Fibroblast of skin of right quadriceps (primary cell): ENCODE data around the gene DNAH17.

Experiments
- DNase-seq: peaks from one replicate; pipeline ENCODE4 v3.0.0-alpha.2; 2013

Gene DNAH17

DNA sequence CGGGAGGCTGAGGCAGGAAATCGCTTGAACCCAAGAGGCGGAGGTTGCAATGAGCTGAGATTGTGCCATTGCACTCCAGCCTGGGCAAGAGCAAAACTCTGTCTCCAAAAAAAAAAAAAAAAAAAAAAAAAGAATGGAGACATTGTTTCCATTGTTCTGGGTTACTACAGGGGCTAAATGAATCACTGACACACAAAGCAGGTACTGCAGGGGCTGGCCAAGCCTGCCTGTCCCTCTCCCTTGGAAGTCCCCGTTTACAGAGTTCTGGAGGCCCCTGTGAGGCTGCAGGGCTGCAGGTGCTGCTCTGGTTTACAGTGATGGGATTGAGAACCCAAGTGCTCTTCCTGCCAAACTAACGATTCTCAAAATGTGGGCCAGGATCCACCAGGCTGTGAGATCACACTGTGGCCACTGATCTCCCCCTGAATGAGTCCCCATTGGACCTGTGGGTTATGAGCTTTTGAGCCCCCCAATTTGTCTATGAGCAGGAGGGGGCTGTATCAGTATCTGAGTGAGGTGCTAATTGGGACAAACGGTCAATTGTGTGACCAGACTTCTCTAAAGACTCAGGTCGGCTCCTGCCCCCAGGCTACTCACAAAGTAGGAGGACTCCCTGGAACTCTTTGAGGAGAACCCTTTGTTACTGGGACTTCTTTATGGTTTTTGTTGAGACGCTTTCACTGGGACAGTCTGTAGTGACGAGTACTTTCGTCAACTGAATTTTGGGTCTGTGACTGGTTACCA is 39.0 kb downstream of the DNAH17 start:
- no peak for DNase-seq

DNA sequence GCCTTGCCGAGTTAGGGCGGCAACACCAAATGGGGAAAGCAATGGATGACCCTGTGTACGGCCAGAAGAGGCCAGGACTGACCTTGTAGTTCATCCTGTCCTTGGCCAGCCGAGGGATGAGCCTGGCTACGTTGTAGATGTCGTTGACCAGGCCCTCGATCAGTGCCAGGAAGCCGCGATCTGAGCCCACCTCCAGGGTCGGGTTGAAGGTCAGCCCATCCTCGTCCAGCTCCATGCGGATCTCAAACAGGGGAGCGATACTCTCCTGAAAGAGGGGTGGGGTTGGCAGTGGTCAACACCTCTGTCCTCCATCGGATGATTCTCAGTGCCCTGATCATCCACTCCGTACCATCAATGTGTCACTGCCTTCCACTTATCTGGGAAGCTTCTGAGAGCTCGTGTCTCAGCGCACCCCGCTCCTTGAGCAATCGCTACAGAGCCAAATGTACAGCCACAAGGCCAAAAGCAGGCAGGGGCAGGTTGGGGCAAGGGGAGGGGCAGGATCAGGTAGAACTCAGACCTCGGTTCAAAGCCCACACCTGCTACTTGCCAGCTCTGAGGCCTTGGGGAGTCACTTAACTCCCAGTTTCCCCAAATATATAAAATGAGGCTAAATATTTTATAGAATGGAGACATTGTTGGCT is 39.9 kb downstream of the DNAH17 start:
- DNase-seq, result no peak

DNA sequence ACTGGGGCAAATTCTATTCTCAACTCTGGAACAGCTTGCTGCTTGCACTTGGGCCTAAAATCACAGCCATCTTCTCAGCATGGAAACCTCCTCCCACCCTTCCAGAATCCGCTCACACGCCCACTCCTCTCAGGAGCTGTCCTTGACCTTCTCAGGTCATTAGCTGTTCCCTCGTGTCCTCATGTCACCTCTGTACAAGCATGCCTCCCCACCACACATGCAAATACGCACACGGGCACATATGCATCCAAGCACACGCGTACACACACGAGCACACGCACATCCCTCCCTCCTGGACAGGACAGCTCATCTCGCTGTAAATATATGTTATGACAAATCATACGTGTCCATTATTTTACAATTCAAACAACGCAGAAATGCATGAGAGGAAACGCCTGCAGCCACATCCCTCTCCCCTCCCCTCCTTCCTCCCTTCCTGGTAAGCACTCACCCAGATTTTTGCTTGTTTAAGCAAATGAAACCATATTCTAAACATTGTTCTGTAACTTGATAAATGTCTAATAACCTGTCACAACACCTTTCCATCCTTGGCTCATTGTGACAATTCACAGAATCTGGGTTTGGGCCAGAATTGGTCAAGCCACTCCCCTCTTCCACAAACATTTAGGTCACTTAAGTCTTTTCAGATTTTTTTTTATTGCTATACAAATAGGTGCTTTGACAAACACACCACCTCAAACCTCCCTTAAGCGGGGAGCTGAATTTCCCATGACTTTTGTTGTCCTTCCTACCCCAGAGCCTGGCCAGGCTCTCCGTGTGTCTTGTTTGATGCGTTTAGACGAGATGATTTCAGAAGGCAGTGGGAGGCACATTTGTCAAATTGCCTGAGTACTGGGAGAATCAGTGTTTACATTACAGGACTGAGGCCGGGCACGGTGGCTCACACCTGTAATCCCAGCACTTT is 41.7 kb downstream of the DNAH17 start:
- no peak for DNase-seq

DNA sequence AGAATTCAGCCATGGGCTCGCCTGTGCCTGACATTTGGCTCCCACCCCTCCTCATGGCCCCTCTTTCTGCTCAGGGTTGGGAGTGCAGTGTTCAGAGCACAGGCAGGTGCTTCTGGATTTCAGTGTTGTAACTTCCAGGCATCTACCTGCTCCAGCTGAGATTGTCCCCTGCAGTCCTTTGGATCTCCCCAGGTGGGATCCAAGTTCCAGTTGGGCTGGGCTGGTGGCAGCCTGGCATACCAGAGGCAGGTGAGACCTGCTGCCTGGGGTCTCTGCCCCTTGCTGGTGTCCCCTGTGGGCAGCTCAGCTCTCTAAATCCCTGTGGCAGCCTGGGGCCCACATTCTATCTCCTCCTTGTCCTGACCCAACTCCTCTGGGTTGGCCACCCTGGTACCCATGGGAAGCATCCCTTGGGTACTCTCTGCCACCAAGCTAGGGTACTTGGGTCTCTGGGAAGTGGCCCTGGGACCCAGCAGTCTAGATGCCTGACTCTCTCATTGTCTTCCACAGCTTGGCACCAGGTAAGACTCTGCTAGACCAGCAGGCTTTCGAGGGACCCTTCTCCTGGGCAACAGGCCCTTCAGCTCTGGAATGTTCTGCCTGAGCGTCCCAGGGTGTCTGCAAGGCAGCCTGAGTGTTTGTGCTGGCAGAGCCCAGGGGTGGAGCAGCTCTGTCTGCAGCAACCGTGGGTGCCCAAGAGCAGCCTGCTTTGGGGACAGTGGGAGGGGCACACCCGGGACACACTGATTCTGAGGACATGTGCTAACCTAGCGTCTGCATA is 42.5 kb downstream of the DNAH17 start:
- no peak for DNase-seq

DNA sequence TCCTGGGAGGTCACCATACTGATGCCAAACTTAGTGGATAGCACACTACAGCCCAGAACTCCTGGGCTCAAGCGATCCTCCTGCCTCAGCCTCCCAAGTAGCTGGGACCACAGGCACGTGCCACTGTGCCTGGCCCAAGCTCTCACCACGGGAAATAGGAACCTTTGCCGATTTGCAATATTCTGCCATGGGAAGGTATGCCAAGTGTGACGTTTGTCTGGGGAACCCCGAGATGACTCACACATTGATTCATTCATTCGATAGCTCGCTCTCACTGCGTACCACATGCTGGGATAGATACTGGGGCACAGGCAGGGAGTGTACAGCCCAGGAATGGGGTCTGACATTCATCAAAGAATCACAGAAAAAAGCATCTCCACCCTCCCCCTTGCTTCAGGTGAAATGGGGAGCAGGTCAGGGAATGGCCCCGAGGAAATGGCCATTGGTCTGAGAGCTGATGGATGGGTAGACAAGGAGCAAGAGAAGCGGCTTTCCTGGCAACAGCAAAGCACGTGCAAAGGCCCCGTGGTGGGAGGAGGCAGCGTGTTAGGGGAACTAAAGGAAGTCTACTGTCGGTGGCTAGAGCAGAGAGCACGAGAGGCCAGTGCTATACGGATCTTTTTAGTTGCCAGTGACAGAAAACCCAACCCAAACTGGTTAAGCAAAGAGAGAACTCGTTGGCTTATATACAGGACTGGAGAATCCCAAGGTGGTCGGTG is 44.1 kb downstream of the DNAH17 start:
- DNase-seq, result peak; percentile 62

DNA sequence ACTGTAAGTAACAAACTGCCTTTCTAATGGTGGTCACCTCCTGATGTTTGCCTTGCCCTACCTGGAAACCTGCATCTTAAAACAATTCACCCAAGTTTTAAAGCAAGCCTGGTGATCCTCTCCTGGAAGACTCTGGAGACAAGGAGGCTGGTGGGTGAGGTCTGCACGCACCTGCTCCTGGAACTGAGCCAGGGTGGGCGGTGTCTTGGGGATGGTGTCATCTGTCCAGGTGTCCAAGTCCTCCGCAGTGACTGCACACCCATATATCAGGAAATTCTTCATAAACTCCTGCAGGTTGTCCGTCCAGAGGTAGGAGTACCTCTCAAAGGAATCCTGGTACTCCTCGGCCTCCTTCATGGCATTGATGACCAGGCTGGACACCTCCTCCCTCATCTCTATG is 44.9 kb downstream of the DNAH17 start:
- DNase-seq, result no peak

DNA sequence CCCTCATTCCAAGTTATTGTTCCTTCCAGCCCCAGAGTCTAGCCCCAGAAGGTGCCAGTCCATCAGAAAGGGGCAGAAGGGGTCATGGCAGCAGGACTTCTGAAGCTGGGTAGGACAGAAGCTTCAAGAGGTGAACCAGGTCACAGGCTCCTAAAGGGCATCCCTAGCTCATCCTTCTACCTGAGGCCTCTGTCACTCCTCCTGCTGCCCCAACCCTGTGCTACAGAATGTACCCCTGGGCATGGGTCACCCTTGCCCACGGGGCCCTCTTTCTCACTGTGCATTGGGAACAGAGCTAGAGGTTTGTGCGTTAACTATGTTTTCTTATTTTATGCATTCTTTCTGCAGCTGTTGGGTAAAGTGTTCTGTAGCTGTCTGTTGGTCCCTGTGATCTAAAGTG is 46.5 kb downstream of the DNAH17 start:
- DNase-seq, result no peak

DNA sequence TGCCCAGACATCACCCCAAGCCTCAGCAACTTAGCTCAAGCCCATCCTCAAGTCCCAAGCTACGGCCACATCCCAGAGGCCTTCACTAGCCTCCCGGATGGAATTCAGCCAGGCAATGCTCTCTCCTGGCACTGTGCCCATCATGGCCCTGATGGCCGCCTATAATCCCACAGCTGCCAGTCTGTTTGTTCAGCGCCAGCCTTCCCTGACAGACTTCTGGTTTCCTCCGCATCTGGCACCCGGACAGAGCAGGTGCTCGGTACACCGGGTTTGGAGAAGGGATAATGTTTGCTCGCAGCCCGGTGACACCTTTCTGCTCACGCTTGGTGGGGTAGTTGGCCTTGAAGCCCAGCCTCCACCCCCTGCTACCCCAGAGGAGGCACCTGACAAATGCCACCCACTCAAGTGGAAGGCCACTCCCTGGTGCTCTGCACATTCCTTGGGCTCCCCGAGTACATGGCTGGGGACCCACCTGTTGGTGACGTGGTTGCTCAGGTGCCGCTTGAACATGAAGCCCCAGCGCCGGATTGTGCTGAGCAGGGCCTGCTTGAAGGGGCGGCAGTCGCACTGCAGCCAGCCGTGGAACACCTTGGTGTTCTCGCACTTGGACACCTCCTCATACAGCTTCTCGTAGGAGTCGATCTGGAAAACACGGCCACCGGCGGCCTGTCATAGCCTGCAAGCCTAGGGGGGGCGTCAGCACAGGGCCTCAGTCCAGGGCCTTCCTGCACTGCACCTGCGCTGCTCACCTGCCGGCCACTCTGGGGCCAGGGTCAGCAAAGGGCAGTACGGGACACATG is 47.1 kb downstream of the DNAH17 start:
- no peak for DNase-seq

DNA sequence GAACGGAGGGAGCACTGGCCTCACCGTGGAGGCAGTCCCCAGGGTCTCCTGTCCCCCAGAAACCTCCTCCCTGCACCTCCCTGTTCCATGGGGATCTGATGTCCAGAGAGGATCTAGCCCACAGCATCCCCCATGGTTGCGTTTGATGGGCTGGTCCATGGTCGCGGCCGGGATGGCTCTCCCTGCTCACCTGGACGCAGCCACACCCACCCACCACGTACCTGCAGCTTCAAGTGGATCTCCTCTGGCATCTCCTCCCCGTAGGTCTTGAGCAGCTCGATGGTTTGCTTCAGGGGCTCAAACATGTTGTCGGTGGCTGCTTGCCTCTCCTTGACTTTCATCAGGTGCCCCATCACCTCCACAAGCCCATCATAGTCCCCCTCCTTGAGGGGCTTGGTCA is 47.9 kb downstream of the DNAH17 start:
- no peak for DNase-seq

DNA sequence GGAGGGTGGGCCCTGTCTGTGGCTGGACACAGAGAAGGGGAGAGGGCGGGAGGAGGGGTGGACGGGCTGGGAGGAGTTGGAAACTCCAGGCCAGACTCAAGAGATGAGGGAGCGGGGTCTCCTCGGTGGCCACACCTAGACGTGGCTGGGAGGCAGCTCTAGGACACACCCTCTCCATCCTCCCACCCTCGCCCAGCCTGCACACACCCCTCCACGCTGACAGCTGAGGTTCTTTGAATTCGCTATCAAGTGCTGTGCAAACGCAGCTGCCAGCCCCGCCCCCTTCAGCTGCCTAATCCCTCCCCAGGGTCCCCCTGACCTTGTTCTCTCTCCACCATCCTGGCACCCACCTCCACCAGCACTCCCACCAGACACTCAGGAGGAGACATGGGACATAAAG is 48.7 kb downstream of the DNAH17 start:
- no peak for DNase-seq

DNA sequence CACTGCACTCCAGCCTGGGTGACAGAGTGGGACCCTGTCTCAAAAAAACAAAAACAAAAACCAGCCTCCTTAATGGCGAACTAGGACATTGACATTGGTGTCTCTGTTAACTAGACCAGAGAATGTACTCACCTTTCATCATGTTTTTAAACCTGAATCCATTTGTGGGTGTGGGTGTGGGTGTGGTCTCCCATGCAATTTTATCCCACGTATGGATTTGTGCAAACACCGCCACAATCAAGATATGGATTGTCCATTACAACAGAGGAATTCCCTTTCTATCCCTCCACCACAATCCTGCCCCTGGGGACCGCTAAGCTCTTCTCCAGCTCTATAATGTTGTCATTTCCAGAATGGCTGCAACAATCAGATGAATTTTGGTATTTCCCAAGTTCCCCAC is 49.9 kb downstream of the DNAH17 start:
- DNase-seq, result no peak

DNA sequence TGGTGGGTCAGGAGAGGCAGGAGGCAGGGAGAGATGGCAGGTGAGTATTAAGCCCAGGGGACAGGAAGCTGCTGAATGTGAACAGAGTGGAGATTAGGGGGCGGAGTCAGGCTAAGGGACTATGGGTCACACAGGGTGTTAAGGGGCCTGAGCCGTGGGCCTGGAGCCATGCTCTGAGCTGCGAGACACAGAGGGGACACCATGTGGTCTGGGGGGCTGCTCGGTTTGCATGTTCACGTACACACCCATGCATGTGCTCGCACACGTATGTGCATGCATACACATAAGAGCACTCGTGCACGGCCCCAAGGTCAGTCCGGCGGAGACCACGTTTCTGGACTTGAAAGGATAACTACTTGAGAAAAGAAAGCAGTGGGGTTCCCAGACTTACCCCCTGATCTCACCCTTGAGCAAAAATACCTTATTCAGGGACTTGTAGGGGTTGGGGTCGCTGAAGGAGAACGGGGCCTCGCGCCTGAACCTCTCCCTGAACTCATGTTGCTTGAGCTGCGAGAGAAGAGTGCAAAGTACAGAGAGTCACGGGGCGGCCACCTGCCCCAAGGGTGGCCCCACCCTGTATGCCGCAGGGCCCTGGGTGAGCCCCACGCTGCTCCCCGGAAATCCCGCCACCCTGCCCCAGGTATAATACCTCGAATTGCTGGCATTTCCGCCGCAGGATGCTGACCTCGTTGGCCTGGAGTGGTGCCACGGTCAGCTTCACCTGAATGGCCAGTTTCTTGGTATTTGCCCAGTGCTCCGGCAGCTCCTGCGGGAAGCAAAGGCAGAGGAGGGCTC is 50.8 kb downstream of the DNAH17 start:
- DNase-seq, result no peak

DNA sequence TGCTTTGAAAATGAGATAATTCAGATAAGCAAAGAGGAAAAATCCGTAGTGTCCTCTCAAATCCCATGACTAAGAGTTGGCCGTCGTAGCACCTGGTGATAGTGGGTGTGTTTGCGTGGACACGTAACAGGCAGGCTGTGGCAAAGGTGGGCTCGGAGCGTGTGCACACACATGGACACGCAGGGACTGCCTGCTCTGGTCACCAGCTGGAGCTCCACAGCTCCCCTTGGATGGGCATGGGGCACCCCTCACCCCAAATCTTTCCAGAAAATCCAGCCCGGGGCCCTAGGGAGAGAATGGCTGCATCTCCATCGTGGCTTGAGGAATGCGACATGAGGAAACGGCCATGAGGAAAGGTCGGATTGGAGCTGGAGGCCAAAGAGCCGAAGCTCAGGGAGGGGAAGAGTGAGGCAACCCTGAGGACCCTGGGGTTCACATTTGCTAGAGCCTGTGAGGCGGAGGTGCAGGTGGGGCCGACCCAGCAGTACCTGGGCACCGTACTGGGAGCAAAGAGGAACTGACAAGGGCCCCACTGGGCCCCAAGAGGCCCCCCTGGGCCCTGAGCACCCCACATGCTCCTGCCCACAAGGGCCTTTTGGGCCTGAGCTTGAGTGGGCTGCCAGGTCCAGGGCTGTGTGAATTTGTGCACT is 51.6 kb downstream of the DNAH17 start:
- DNase-seq, result no peak

DNA sequence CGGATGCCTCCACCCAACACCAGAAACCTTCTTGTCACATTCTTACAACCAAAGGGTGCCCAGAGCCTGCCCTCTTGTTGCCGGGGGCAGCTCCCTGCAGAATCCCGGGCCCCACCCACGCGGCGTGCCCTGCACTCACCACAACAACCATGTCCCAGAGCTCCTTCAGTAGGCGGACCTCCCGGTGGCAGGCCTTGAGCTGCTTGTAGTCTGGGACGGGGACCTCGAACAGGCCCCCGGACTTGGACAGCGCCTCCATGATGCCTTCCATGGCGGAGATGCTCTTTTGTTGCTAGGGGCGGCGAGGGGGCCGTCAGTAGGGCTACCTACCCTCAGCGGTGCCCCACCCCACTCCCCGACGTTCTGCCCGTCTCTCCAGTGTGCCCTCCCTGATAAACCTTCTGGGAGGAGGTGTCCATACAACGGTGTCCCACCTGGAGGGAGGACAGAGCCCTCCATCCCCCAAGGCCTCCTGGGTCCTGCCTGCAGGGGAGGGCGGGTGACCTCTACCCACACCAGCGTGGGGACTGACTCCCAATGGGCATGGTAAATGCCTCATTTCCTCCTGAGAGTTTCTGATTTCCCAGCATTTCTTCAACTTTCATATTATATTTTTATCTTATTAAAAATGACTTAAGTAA is 52.2 kb downstream of the DNAH17 start:
- DNase-seq, result no peak

DNA sequence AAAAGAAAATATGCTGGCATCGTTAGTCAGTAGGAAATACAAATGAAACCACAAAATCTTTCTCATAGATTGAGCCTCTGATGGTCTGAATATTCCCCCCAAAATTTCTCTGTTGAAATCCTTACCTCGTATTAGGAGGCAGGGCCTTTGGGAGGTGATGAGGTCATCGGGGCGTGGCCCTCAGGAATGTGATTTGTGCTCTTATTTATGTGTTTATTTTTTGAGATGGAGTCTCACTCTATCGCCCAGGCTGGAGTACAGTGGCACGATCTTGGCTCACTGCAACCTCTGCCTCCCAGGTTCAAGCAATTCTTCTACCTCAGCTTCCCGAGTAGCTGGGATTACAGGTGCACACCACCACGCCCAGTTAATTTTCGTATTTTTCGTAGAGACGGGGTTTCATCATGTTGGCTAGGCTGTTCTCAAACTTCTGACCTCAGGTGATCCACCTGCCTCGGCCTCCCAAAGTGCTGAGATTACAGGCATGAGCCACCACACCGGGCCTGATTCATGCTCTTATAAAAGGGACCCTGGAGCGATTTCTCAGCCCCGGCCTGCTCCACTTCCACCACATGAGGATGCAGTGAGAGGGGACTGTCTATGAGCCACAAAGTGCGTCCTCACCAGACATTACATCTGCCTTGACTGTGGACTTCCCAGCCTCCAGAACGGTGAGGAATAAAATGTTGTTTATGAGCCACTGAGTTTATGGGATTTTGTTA is 53.1 kb downstream of the DNAH17 start:
- DNase-seq, result no peak

DNA sequence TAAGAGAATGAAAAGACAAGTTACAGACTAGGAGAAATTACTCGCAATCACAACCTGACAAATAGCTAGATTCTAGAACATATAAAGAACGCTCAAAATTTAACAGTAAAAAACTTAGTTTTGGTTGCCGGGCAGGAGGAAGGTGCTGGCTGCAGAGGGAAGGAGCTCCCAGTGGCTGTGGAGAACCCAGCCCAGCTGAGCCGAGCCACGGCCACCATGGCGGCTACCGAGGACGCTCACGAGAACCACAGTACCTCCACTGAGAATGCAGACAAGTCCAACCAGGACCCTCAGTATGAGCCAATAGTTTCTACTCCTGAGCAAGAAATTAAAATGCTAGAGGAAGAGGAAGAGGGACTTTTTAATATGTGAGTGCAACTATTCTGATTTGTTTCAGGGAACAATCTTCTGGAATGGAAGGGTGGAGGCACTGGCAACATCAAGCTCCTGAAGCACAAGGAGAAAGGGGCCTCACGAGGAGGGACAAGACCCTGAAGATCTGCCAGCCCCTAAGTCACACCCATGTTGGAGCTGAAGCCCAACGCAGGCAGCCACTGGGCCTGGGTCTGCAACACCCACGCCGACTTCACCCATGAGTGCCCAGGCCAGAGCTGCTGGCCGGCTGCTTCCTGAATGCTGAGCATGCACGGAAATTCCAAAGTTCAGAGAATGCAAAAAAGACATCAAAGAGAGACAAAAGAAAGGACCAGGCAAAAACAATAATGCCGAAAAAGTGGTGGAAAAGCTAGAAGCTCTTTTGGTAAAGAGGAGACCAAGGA is 55.0 kb downstream of the DNAH17 start:
- DNase-seq, result no peak

DNA sequence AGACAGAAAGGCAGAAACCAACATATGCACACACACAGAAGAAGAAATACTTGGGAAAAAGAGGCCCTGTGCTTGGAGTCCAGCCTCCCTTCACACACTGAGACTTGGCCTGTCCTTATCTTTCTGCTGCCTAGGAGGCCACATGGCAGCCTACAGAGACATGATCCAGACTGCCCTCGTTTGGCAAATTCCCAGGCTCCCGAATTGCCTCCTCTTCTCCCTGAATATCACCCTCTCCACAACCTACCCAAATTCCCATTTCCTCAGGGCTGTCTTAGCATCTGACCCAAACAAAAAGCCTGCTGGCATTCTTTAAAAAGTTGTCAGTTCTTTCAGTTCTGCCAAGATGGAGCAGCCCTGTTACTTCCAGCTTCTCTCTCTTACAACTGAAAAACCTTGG is 59.8 kb downstream of the DNAH17 start:
- no peak for DNase-seq

DNA sequence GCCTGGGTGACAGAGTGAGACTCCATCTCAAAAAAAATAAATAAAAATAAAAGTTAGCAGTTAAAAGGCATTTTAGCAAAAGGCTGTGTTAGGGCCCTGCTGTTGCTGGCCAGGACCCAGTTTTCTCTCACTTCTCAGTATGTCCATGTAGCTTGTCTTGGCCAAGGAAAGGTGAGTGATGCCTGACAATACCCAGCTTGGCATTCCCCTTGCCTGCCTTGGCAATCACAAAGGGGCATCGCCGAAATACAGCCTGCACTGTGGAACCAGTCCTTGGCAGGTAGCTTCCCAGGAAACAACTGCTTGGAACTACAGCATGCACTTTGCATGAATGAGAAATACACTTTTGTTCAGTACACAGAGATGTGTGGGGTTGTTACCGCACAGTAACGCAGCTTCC is 61.7 kb downstream of the DNAH17 start:
- DNase-seq, result no peak
